Measurements from ENCODE around the gene RAD51B.

GRCh38 chr14:68182492-68182891 is 362.9 kb downstream of the RAD51B start:
- TF ChIP-seq CTCF (conservative IDR thresholded peaks at IDR 0.05): no peak
- TF ChIP-seq EZH2 (IDR thresholded peaks at IDR 0.05; ENCODE audit: low read depth): no peak
